SJSA1 (cell line): Measurements from ENCODE around the gene IKZF2. TPM values are rescaled to one million over a fixed set of nuclear protein-coding genes. Genes with fewer than 3 reads are reported as not detected.

ENCODE experiments used
- DNase-seq, 2 experiments: peaks; one replicate each; pipeline ENCODE4 v3.0.0-alpha.2; 2015 to 2020; ENCODE audit warnings: low spot score in 2 of 2, low read depth in 1 of 2
- H3K27ac ChIP-seq: fragments of 250-450 bp; sonication (Bioruptor Pico); 2 replicates; pipeline ENCODE4 v1.5.1; 2020; ENCODE audit warnings: mild to moderate bottlenecking, moderate library complexity
- H3K27me3 ChIP-seq: fragments of 250-450 bp; sonication (Bioruptor Pico); replicated peaks from 2 replicates; pipeline ENCODE4 v1.5.1; 2020; ENCODE audit warnings: mild to moderate bottlenecking, moderate library complexity
- H3K36me3 ChIP-seq: fragments of 250-450 bp; sonication (Bioruptor Pico); 2 replicates; pipeline ENCODE4 v1.5.1; 2020; ENCODE audit warnings: mild to moderate bottlenecking
- H3K4me1 ChIP-seq: fragments of 250-450 bp; sonication (Bioruptor Pico); replicated peaks from 2 replicates; pipeline ENCODE4 v1.6.1; 2021; ENCODE audit warnings: mild to moderate bottlenecking
- H3K4me3 ChIP-seq: fragments of 250-450 bp; sonication (Bioruptor Pico); 2 replicates; pipeline ENCODE4 v1.5.1; 2020; ENCODE audit warnings: mild to moderate bottlenecking
- H3K9me3 ChIP-seq: fragments of 250-450 bp; sonication (Bioruptor Pico); replicated peaks from 2 replicates; pipeline ENCODE4 v1.5.1; 2020; ENCODE audit warnings: mild to moderate bottlenecking
- total RNA-seq: library from RNA; depleted of rRNA; stranded (reverse); fragments of >200 nt; shearing (Covaris generic); gene quantifications from 2 replicates; pipeline ENCODE4 v1.2.3, GENCODE V29; 2014

IKZF2 gene
- total RNA-seq, 1 experiment from 2014 or later, result 6.5 TPM

- no peak overlapping the region for H3K27ac ChIP-seq
- no peaks in the 10 kb centered on the region; the same call in 1 of the 2 replicates for H3K27me3 ChIP-seq
- DNase-seq, result no peak
- no peaks in the 10 kb centered on the region; the same call in 1 of the 2 replicates for H3K9me3 ChIP-seq
- H3K36me3 ChIP-seq, result no peaks in the 10 kb centered on the region
- no peak overlapping the region for H3K4me3 ChIP-seq
- no peaks in the 10 kb centered on the region for H3K4me1 ChIP-seq
These were observed 172.3 kb downstream of the IKZF2 start for GRCh38 chr2:212979046-212979612.

GRCh38 chr2:212977152-212977551 is 174.3 kb downstream of the IKZF2 start:
- H3K27ac ChIP-seq, result no peak overlapping the region
- no peaks in the 10 kb centered on the region; the same call in 1 of the 2 replicates for H3K9me3 ChIP-seq
- DNase-seq, result no peak
- no peaks in the 10 kb centered on the region for H3K4me1 ChIP-seq
- H3K4me3 ChIP-seq, result no peak overlapping the region
- H3K36me3 ChIP-seq, result no peaks in the 10 kb centered on the region
- H3K27me3 ChIP-seq, result no peaks in the 10 kb centered on the region; the same call in 1 of the 2 replicates

GRCh38 chr2:212975333-212975732 is 176.1 kb downstream of the IKZF2 start:
- Histone ChIP-seq H3K4me3 (no peak overlapping the region), H3K27ac (no peak overlapping the region), H3K36me3 (no peaks in the 10 kb centered on the region), H3K4me1 (no peaks in the 10 kb centered on the region), H3K27me3 (no peaks in the 10 kb centered on the region; the same call in 1 of the 2 replicates), H3K9me3 (no peaks in the 10 kb centered on the region; the same call in 1 of the 2 replicates)
- DNase-seq, result no peak

- Histone ChIP-seq H3K4me3 (no peak overlapping the region), H3K27ac (no peak overlapping the region), H3K9me3 (no peaks in the 10 kb centered on the region; the same call in 1 of the 2 replicates), H3K36me3 (no peaks in the 10 kb centered on the region), H3K4me1 (no peaks in the 10 kb centered on the region), H3K27me3 (no peaks in the 10 kb centered on the region)
- DNase-seq, result no peak
These were observed 176.7 kb downstream of the IKZF2 start for GRCh38 chr2:212974692-212975091.

GRCh38 chr2:212973347-212973746 is 178.1 kb downstream of the IKZF2 start:
- Histone ChIP-seq H3K4me3 (no peak overlapping the region), H3K36me3 (no peaks in the 10 kb centered on the region), H3K27ac (no peak overlapping the region), H3K27me3 (no peaks in the 10 kb centered on the region), H3K4me1 (no peaks in the 10 kb centered on the region), H3K9me3 (no peaks in the 10 kb centered on the region; the same call in 1 of the 2 replicates)
- no peak for DNase-seq

DNA sequence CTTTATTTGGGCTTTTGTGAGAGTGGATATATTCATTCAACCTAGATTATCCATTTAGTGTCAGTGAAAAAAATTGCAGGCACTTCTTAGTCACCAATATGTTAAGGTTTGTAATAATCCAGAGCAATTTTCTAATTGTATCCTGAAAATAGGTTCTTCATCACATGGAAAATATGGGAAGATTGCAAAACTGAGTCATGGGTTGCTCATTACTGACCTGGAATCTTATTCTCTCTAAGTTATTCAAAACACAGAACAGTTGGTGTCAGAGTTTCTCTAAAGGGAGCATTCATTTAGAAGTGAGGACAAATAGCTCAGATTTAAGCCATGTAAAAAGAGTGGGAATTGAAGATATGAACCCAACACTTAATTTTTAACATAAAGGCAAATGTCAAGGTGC is 181.3 kb downstream of the IKZF2 start:
- H3K4me1 ChIP-seq, result no peaks in the 10 kb centered on the region
- H3K36me3 ChIP-seq, result no peaks in the 10 kb centered on the region

DNA sequence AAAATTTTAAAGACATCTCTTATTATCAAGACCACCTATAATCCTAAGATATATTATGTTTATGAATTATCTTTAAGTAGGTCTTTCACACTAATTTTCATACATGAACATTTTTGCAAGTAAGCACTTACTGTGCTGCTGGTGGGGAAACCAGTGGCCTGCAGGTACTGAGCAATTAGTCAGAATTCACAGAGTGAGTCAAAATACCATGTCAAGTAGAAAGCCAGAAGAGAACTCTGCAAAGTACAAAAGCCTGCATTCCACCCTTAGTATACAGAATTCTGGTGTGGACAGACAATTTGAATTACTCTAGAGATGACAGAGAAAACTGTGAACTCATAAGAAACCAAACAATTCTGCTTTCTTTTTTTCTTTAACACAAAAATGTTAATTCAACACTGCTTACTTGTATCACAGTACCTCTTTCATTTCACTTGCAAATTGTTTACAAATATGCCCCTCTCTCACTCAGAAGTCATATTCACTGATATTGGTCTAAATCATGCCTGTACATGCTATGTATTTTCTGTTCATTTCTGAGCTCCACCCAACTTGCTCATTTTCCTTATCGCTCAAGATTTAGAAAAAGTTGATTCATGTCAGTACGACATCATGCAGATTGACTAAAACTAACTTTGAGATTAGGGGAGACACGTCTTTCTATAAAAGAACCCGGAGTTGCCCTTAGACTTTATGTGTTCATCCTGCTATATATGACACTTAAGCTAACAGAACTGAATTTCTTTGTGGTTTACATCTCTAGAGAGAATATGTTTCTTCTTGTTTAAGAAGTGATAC is 182.9 kb downstream of the IKZF2 start:
- DNase-seq, result no peak
- Histone ChIP-seq H3K27ac (no peak overlapping the region), H3K9me3 (no peaks in the 10 kb centered on the region), H3K27me3 (no peaks in the 10 kb centered on the region), H3K4me3 (no peak overlapping the region), H3K36me3 (no peaks in the 10 kb centered on the region), H3K4me1 (no peaks in the 10 kb centered on the region)

More for the DNA sequence above, 181.3 kb downstream of the IKZF2 start:
- no peak overlapping the region for H3K4me3 ChIP-seq
- H3K27ac ChIP-seq, result no peak overlapping the region
- no peak for DNase-seq
- H3K9me3 ChIP-seq, result no peaks in the 10 kb centered on the region
- no peaks in the 10 kb centered on the region for H3K27me3 ChIP-seq

DNA sequence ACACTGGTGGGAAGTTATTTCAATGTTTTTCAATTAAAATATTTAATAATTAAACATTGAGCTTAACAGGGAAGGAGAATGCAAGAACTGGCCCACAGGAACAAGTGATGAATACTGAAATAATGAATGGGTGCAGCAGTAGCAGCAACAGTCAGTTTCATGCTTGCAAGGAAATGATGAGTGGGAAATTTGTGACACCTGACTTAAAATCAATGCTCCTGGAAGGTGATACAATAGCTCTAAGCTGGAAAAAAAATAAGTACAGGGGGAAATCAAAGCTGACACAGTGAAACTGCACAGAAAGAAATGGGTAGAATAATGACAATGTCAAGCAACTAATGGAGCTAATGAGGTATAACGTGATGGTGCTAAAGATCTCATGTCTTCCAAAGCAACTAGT is 184.5 kb downstream of the IKZF2 start:
- Histone ChIP-seq H3K9me3 (no peaks in the 10 kb centered on the region), H3K27ac (no peak overlapping the region), H3K36me3 (no peaks in the 10 kb centered on the region), H3K27me3 (no peaks in the 10 kb centered on the region), H3K4me3 (no peak overlapping the region), H3K4me1 (no peaks in the 10 kb centered on the region)
- no peak for DNase-seq

DNA sequence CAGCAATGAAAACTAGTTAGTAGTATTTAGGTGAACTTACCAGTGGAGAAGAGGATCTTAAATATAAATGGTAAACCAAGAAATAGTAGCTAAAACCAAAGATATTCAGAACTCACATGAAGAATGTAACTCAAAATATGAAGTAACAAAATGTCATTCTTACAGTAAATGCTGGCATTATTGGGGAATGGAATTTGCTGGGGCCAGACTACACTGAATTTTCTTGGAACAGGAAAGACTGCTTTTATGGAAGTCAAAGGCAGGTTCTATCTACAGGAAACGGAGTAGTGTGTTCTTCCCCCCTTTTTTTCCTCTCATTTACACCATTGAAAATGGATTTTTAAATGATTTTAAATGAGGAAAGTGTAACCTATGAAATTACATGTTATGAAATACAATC is 188.7 kb downstream of the IKZF2 start:
- Histone ChIP-seq H3K36me3 (no peaks in the 10 kb centered on the region), H3K27ac (no peak overlapping the region), H3K9me3 (no peaks in the 10 kb centered on the region), H3K27me3 (no peaks in the 10 kb centered on the region), H3K4me1 (no peaks in the 10 kb centered on the region), H3K4me3 (no peak overlapping the region)
- no peak for DNase-seq

DNA sequence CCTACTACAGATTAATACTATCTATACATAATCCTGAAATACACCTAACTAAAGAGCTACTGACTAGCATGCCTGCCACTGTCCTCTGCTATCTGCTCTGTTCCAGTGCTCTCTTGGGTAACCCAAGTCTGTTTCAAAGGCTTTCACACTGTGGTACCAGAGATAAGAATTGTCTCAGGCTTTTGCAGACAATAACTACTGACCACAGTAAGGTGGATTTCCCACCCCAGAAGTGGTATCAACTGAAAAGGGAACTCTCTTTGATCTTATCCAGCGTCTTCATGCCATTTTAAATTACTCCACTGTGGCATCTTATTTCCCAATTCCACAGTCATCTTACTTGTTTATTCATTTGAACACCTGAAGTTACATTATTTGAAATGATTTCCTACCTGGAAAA is 190.2 kb downstream of the IKZF2 start:
- Histone ChIP-seq H3K36me3 (no peaks in the 10 kb centered on the region), H3K4me3 (no peak overlapping the region), H3K27me3 (no peaks in the 10 kb centered on the region), H3K9me3 (no peaks in the 10 kb centered on the region), H3K4me1 (no peaks in the 10 kb centered on the region), H3K27ac (no peak overlapping the region)
- no peak for DNase-seq

DNA sequence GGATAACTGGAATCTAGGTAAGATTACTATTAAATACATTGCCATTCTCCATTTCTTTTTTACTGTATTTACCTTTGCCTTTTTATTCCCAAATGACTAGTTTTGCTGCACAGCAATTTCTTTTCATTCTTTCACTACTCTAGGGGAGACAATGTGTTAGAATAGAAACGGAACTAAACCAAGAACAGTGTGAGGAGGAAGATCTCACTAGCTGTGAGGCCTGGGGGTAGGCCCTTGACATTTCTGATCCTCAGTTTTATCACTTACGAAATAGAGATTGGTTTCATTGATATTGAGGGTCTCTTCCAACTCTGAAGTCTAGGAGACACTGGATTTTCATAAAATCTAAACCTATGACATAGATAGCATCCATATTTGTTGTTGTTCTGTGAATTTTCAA is 191.1 kb downstream of the IKZF2 start:
- no peaks in the 10 kb centered on the region for H3K9me3 ChIP-seq
- no peaks in the 10 kb centered on the region for H3K36me3 ChIP-seq
- H3K27me3 ChIP-seq, result no peaks in the 10 kb centered on the region
- DNase-seq, result no peak
- no peaks in the 10 kb centered on the region for H3K4me1 ChIP-seq
- no peak overlapping the region for H3K27ac ChIP-seq
- H3K4me3 ChIP-seq, result no peak overlapping the region

- no peaks in the 10 kb centered on the region for H3K27me3 ChIP-seq
- H3K36me3 ChIP-seq, result no peaks in the 10 kb centered on the region
- H3K27ac ChIP-seq, result no peak overlapping the region
- H3K4me1 ChIP-seq, result no peaks in the 10 kb centered on the region
- DNase-seq, result no peak
- H3K4me3 ChIP-seq, result no peak overlapping the region
- no peaks in the 10 kb centered on the region for H3K9me3 ChIP-seq
These were observed 191.8 kb downstream of the IKZF2 start for GRCh38 chr2:212959471-212960117.

DNA sequence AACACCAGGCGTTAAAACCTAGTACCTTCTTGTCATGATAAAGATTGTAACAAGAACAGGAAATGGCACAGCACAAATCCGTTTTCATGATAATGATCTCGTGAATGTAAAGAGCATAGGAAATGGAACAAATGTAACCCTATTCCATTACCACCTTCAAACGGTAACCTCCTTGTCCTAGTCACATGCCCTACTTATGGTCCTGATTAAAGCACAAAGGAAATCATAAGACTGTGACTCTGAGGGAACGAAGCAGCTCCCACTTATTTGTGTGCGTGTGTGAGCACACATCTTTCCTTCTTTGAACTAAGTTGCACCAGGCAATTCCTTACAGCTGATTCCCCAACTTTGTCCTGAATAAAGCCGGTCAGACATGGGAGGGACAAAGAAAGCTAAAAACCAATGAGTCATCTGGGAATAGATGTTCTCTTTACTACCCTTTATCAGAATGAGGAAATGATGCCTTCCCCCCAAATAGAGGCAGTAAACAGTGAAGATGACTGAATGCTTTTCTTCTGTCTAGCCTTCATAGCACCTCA is 192.6 kb downstream of the IKZF2 start:
- H3K27me3 ChIP-seq, result no peaks in the 10 kb centered on the region
- H3K4me3 ChIP-seq, result no peak overlapping the region
- no peaks in the 10 kb centered on the region for H3K36me3 ChIP-seq
- H3K27ac ChIP-seq, result no peak overlapping the region
- no peak for DNase-seq
- H3K4me1 ChIP-seq, result no peaks in the 10 kb centered on the region
- no peaks in the 10 kb centered on the region for H3K9me3 ChIP-seq

- Histone ChIP-seq H3K4me3 (no peak overlapping the region), H3K36me3 (no peaks in the 10 kb centered on the region), H3K9me3 (no peaks in the 10 kb centered on the region), H3K4me1 (no peaks in the 10 kb centered on the region), H3K27ac (no peak overlapping the region), H3K27me3 (no peaks in the 10 kb centered on the region)
- DNase-seq, result no peak
These were observed 193.3 kb downstream of the IKZF2 start for GRCh38 chr2:212958133-212958532.
